Lower lobe of right lung (tissue), 2 donors: Measurements from ENCODE around the gene TRPV4. TPM values are rescaled to one million over a fixed set of nuclear protein-coding genes. Genes with fewer than 3 reads are reported as not detected.

Experiments used
- ATAC-seq, 2 donors: fragments of 200-7000 bp; cut with Tn5 transposase; one replicate each; pipeline ENCODE4 v1.9.1; 2020 to 2022; ENCODE audit warnings: mild to moderate bottlenecking in 2 of 2, moderate library complexity in 2 of 2
- DNase-seq: peaks from one replicate; pipeline ENCODE4 v3.0.0-alpha.2; 2020
- H3K27ac ChIP-seq: fragments of 200-600 bp; one replicate; pipeline ENCODE4 v1.8.0; 2022
- H3K27me3 ChIP-seq: fragments of 200-600 bp; one replicate; pipeline ENCODE4 v1.8.0; 2022; ENCODE audit warnings: low read depth
- H3K36me3 ChIP-seq: fragments of 200-600 bp; one replicate; pipeline ENCODE4 v1.8.0; 2022; ENCODE audit warnings: mild to moderate bottlenecking
- H3K4me1 ChIP-seq: fragments of 200-600 bp; one replicate; pipeline ENCODE4 v1.8.0; 2022
- H3K4me3 ChIP-seq: fragments of 200-600 bp; one replicate; pipeline ENCODE4 v1.8.0; 2022; ENCODE audit warnings: mild to moderate bottlenecking
- H3K9me3 ChIP-seq: fragments of 200-600 bp; one replicate; pipeline ENCODE4 v1.8.0; 2022
- CTCF ChIP-seq: fragments of 200-600 bp; IDR thresholded peaks from one replicate; pipeline ENCODE4 v1.8.0; 2022; ENCODE audit warnings: antibody characterized with exemption, mild to moderate bottlenecking
- intact Hi-C: fragments of 100-400 bp; cut with DNase I; formaldehyde crosslinking; loops from one replicate; pipeline ENCODE4 v1.11.0; 2022
- total RNA-seq: library from RNA; stranded (reverse); fragmentation: NEBNext Ultra II Directional; extraction: Animal tissue kit (Norgen Biotek cat#: 25700); gene quantifications from one replicate; pipeline ENCODE4 v1.2.1, GENCODE V29; 2021
- donor health status: DM: no; HTN: yes; CAD: no; lungs with severe emphysema.

TRPV4 gene
- total RNA-seq, 1 donor from 2014 or later, result 7.7 TPM

- no peak for TF ChIP-seq CTCF
- ATAC-seq (peak; percentile 47 to 59), DNase-seq (no peak)
- no peaks in the 10 kb centered on the region for H3K27me3 ChIP-seq
- no peaks in the 10 kb centered on the region for H3K9me3 ChIP-seq
- H3K27ac ChIP-seq, result no peak overlapping the region
- peaks cover 13% of the 10 kb centered on the region for H3K36me3 ChIP-seq
- no peak overlapping the region for H3K4me3 ChIP-seq
- intact Hi-C loops, result no loop called here
- H3K4me1 ChIP-seq, result peaks cover 36% of the 10 kb centered on the region
Observed at GRCh38 chr12:109873653-109874052, 40.5 kb upstream of the TRPV4 start.

- TF ChIP-seq CTCF, result no peak
- Histone ChIP-seq H3K4me3 (no peak overlapping the region), H3K9me3 (no peaks in the 10 kb centered on the region), H3K4me1 (peaks cover 26% of the 10 kb centered on the region), H3K27ac (no peak overlapping the region), H3K27me3 (no peaks in the 10 kb centered on the region), H3K36me3 (peaks cover 13% of the 10 kb centered on the region)
- ATAC-seq (no peak), DNase-seq (no peak)
- intact Hi-C loops, result no loop called here
Observed at GRCh38 chr12:109871668-109872314, 38.6 kb upstream of the TRPV4 start.

GRCh38 chr12:109870648-109871047 lies 37.5 kb upstream of the TRPV4 start:
- ATAC-seq, result no peak

GRCh38 chr12:109868182-109869051 lies 35.2 kb upstream of the TRPV4 start:
- H3K27ac ChIP-seq, result no peak overlapping the region
- no peak for ATAC-seq
- TF ChIP-seq CTCF, result no peak
- intact Hi-C loops, result no loop called here
- H3K27me3 ChIP-seq, result no peaks in the 10 kb centered on the region
- peaks cover 13% of the 10 kb centered on the region for H3K36me3 ChIP-seq
- DNase-seq, result no peak
- H3K4me1 ChIP-seq, result peaks cover 37% of the 10 kb centered on the region
- H3K9me3 ChIP-seq, result no peaks in the 10 kb centered on the region
- no peak overlapping the region for H3K4me3 ChIP-seq

More at GRCh38 chr12:109870648-109871047, 37.5 kb upstream of the TRPV4 start:
- intact Hi-C loops, result no loop called here
- H3K4me1 ChIP-seq, result peaks cover 17% of the 10 kb centered on the region
- H3K4me3 ChIP-seq, result no peak overlapping the region
- no peaks in the 10 kb centered on the region for H3K27me3 ChIP-seq
- no peak for DNase-seq
- no peak overlapping the region for H3K27ac ChIP-seq
- peaks cover 13% of the 10 kb centered on the region for H3K36me3 ChIP-seq
- no peaks in the 10 kb centered on the region for H3K9me3 ChIP-seq
- TF ChIP-seq CTCF, result no peak

- H3K27ac ChIP-seq, result peak overlapping the region; percentile 76
- peaks cover 33% of the 10 kb centered on the region for H3K4me1 ChIP-seq
- intact Hi-C loops, result no loop called here
- no peaks in the 10 kb centered on the region for H3K27me3 ChIP-seq
- no peak for DNase-seq
- no peak overlapping the region for H3K4me3 ChIP-seq
- ATAC-seq, result peak; percentile 83 to 84
- no peaks in the 10 kb centered on the region for H3K9me3 ChIP-seq
- peaks cover 11% of the 10 kb centered on the region for H3K36me3 ChIP-seq
- TF ChIP-seq CTCF, result no peak
Observed at GRCh38 chr12:109864916-109865315, 31.7 kb upstream of the TRPV4 start.
